ENCODE measurements around the gene WFDC5.
A peak's percentile ranks its signal among the peaks of the same experiment; 100 is the strongest.
"Not testable (repeated sequence)": the region's sequence is repeated elsewhere in the genome, so short reads cannot be mapped to it uniquely, and the experiment has no call there.

The WFDC5 gene

GRCh38 chr20:45090481-45090880 is 24.5 kb downstream of the WFDC5 start:
- no peak for DNase-seq

- peak in 2 of 58 donors; percentile 9 to 26 for DNase-seq
Observed at GRCh38 chr20:45088247-45088646, 26.7 kb downstream of the WFDC5 start.

GRCh38 chr20:45087814-45088213 is 27.2 kb downstream of the WFDC5 start:
- DNase-seq, result peak in 5 of 58 donors; percentile 10 to 32 (median 16)

GRCh38 chr20:45087097-45087790 is 27.7 kb downstream of the WFDC5 start:
- DNase-seq, result no peak

- DNase-seq, result no peak
Observed at GRCh38 chr20:45085867-45086266, 29.1 kb downstream of the WFDC5 start.

GRCh38 chr20:45085289-45085688 is 29.7 kb downstream of the WFDC5 start:
- DNase-seq, result no peak

- DNase-seq, result no peak
Observed at GRCh38 chr20:45083127-45083526, 31.8 kb downstream of the WFDC5 start.

GRCh38 chr20:45082468-45082867 is 32.5 kb downstream of the WFDC5 start:
- DNase-seq, result no peak

GRCh38 chr20:45080867-45081624 is 33.9 kb downstream of the WFDC5 start:
- DNase-seq, result no peak

GRCh38 chr20:45077559-45077958 is 37.4 kb downstream of the WFDC5 start:
- DNase-seq, result no peak

GRCh38 chr20:45073221-45073620 is 41.8 kb downstream of the WFDC5 start:
- DNase-seq, result no peak

GRCh38 chr20:45072066-45072465 is 42.9 kb downstream of the WFDC5 start:
- no peak for DNase-seq

GRCh38 chr20:45070932-45071632 is 43.9 kb downstream of the WFDC5 start:
- DNase-seq, result no peak

- DNase-seq, result no peak
Observed at GRCh38 chr20:45069261-45069660, 45.7 kb downstream of the WFDC5 start.

- no peak for DNase-seq
Observed at GRCh38 chr20:45067558-45067957, 47.4 kb downstream of the WFDC5 start.

GRCh38 chr20:45067087-45067486 is 47.9 kb downstream of the WFDC5 start:
- DNase-seq, result no peak

- no peak for DNase-seq
Observed at GRCh38 chr20:45066372-45066771, 48.6 kb downstream of the WFDC5 start.

- no peak for DNase-seq
Observed at GRCh38 chr20:45064812-45065211, 50.2 kb downstream of the WFDC5 start.

GRCh38 chr20:45063107-45063506 is 51.9 kb downstream of the WFDC5 start:
- DNase-seq, result not testable (repeated sequence)

GRCh38 chr20:45061244-45061643 is 53.7 kb downstream of the WFDC5 start:
- DNase-seq, result no peak

GRCh38 chr20:45060294-45060693 is 54.7 kb downstream of the WFDC5 start:
- peak in 1 of 58 donors; percentile 8 for DNase-seq
